Measurements from ENCODE around the gene WDR93.

DNA sequence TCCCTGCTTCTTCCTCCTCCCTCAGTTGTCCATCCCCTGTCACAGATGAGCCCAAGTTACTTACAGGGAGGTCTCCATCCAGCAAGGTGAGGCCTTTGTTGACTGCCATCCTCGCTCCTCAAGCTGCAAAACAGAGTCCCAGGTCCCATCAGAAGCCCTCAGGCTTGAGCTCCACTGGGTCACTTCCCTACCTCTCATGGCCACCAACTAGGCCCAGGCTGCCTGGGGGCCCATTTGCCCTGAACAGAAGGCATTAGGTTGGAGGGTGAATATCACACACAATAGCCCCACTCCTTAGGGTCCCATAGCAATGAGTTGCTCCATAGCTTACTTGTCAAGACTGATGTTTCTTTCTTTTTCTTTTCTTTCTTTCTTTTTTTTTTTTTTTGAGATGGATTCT, 13.2 kb upstream of the WDR93 start:
- TF ChIP-seq, protein P1, sequence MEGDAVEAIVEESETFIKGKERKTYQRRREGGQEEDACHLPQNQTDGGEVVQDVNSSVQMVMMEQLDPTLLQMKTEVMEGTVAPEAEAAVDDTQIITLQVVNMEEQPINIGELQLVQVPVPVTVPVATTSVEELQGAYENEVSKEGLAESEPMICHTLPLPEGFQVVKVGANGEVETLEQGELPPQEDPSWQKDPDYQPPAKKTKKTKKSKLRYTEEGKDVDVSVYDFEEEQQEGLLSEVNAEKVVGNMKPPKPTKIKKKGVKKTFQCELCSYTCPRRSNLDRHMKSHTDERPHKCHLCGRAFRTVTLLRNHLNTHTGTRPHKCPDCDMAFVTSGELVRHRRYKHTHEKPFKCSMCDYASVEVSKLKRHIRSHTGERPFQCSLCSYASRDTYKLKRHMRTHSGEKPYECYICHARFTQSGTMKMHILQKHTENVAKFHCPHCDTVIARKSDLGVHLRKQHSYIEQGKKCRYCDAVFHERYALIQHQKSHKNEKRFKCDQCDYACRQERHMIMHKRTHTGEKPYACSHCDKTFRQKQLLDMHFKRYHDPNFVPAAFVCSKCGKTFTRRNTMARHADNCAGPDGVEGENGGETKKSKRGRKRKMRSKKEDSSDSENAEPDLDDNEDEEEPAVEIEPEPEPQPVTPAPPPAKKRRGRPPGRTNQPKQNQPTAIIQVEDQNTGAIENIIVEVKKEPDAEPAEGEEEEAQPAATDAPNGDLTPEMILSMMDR (IDR thresholded peaks at IDR 0.05): no peak
- no peak for TF ChIP-seq POLR2A (IDR thresholded peaks at IDR 0.05)
